Activated T-helper 17 cell treated with anti-CD3 and anti-CD28 coated beads, Interleukin-2, amount 50 U/mL, for 72 hours (primary cell): ENCODE results near the gene LYG2. TPM values are rescaled to one million over a fixed set of nuclear protein-coding genes. Genes with fewer than 3 reads are reported as not detected.
"Not testable (repeated sequence)": the region's sequence is repeated elsewhere in the genome, so short reads cannot be mapped to it uniquely, and the experiment has no call there.

ENCODE experiments used
- ATAC-seq: fragments of 150-1000 bp; cut with Tn5 transposase; replicated peaks from 2 replicates; pipeline ENCODE4 v1.10.0; 2021; ENCODE audit warnings: mild to moderate bottlenecking, moderate library complexity
- H3K27ac Mint-ChIP-seq: one replicate; pipeline ENCODE4 v1.8.0; 2022; ENCODE audit warnings: mixed read lengths
- H3K27me3 Mint-ChIP-seq: one replicate; pipeline ENCODE4 v1.8.0; 2022; ENCODE audit warnings: mixed read lengths
- H3K36me3 Mint-ChIP-seq: one replicate; pipeline ENCODE4 v1.8.0; 2022; ENCODE audit warnings: low read depth, mild to moderate bottlenecking, mixed read lengths
- H3K4me1 Mint-ChIP-seq: one replicate; pipeline ENCODE4 v1.8.0; 2022; ENCODE audit warnings: mixed read lengths
- H3K4me3 Mint-ChIP-seq: one replicate; pipeline ENCODE4 v1.8.0; 2022; ENCODE audit warnings: mild to moderate bottlenecking, mixed read lengths
- H3K9me3 Mint-ChIP-seq: one replicate; pipeline ENCODE4 v1.8.0; 2022; ENCODE audit warnings: mixed read lengths
- total RNA-seq, 2 donors: library from RNA; stranded (reverse); gene quantifications; one replicate each; pipeline ENCODE4 v1.2.3, GENCODE V29; 2022

Gene LYG2
- total RNA-seq: not detected

- no peaks in the 10 kb centered on the region for H3K36me3 Mint-ChIP-seq
- H3K4me1 Mint-ChIP-seq: no peaks in the 10 kb centered on the region
- no peak within 1 kb of the TSS for H3K27ac Mint-ChIP-seq
- H3K4me3 Mint-ChIP-seq: no peak within 1 kb of the TSS
- ATAC-seq: no peak
- H3K27me3 Mint-ChIP-seq: no peaks in the 10 kb centered on the region
- H3K9me3 Mint-ChIP-seq: no peaks in the 10 kb centered on the region
Measured at GRCh38 chr2:99255491-99256318, at the start of gene LYG2. TSS of gene LYG2 (minus strand) at chr2:99255666. CDS start at chr2:99254260, 1,406 bp downstream.

GRCh38 chr2:99301097-99301496 is 45.6 kb upstream of the LYG2 start, which contains the start of gene LYG1:
TSS of gene LYG1 (minus strand) at chr2:99301197. CDS start at chr2:99295670, 5,527 bp downstream.
- H3K9me3 Mint-ChIP-seq, H3K27me3 Mint-ChIP-seq, ATAC-seq, H3K36me3 Mint-ChIP-seq, H3K27ac Mint-ChIP-seq, H3K4me1 Mint-ChIP-seq, H3K4me3 Mint-ChIP-seq: not testable (repeated sequence)

- Mint-ChIP-seq H3K27ac (no peak overlapping the region), H3K4me1 (no peaks in the 10 kb centered on the region), H3K27me3 (no peaks in the 10 kb centered on the region), H3K4me3 (no peak overlapping the region), H3K9me3 (no peaks in the 10 kb centered on the region), H3K36me3 (peaks cover 3% of the 10 kb centered on the region)
- no peak for ATAC-seq
Measured at GRCh38 chr2:99299580-99299979, 44.1 kb upstream of the LYG2 start.

GRCh38 chr2:99297994-99298393 is 42.5 kb upstream of the LYG2 start:
- no peak for ATAC-seq
- no peaks in the 10 kb centered on the region for H3K9me3 Mint-ChIP-seq
- no peaks in the 10 kb centered on the region for H3K27me3 Mint-ChIP-seq
- H3K4me3 Mint-ChIP-seq: no peak overlapping the region
- no peaks in the 10 kb centered on the region for H3K36me3 Mint-ChIP-seq
- no peaks in the 10 kb centered on the region for H3K4me1 Mint-ChIP-seq
- no peak overlapping the region for H3K27ac Mint-ChIP-seq

- Mint-ChIP-seq H3K4me1 (no peaks in the 10 kb centered on the region), H3K9me3 (no peaks in the 10 kb centered on the region), H3K27ac (no peak overlapping the region), H3K4me3 (no peak overlapping the region), H3K27me3 (no peaks in the 10 kb centered on the region), H3K36me3 (peaks cover 20% of the 10 kb centered on the region)
- ATAC-seq: no peak
Measured at GRCh38 chr2:99285526-99285925, 30.1 kb upstream of the LYG2 start.

- no peaks in the 10 kb centered on the region for H3K27me3 Mint-ChIP-seq
- H3K4me3 Mint-ChIP-seq: no peak overlapping the region
- H3K27ac Mint-ChIP-seq: no peak overlapping the region
- H3K36me3 Mint-ChIP-seq: peaks cover 14% of the 10 kb centered on the region
- ATAC-seq: no peak
- H3K9me3 Mint-ChIP-seq: no peaks in the 10 kb centered on the region
- no peaks in the 10 kb centered on the region for H3K4me1 Mint-ChIP-seq
Measured at GRCh38 chr2:99279969-99280695, 24.7 kb upstream of the LYG2 start.

GRCh38 chr2:99278793-99279291 is 23.4 kb upstream of the LYG2 start:
- Mint-ChIP-seq H3K9me3 (no peaks in the 10 kb centered on the region), H3K4me1 (no peaks in the 10 kb centered on the region), H3K36me3 (peaks cover 9% of the 10 kb centered on the region), H3K27me3 (no peaks in the 10 kb centered on the region), H3K4me3 (no peak overlapping the region), H3K27ac (no peak overlapping the region)
- no peak for ATAC-seq

- H3K4me1 Mint-ChIP-seq, H3K4me3 Mint-ChIP-seq, H3K27me3 Mint-ChIP-seq, H3K27ac Mint-ChIP-seq, H3K9me3 Mint-ChIP-seq, H3K36me3 Mint-ChIP-seq, ATAC-seq: not testable (repeated sequence)
Measured at GRCh38 chr2:99278195-99278765, 22.8 kb upstream of the LYG2 start.

- Mint-ChIP-seq H3K4me1 (no peaks in the 10 kb centered on the region), H3K36me3 (no peaks in the 10 kb centered on the region), H3K9me3 (peaks cover 3% of the 10 kb centered on the region), H3K27me3 (no peaks in the 10 kb centered on the region), H3K27ac (no peak overlapping the region), H3K4me3 (no peak overlapping the region)
- no peak for ATAC-seq
Measured at GRCh38 chr2:99275882-99276281, 20.4 kb upstream of the LYG2 start.

- H3K27ac Mint-ChIP-seq: no peak overlapping the region
- no peaks in the 10 kb centered on the region for H3K27me3 Mint-ChIP-seq
- H3K4me1 Mint-ChIP-seq: no peaks in the 10 kb centered on the region
- H3K9me3 Mint-ChIP-seq: no peaks in the 10 kb centered on the region
- H3K36me3 Mint-ChIP-seq: no peaks in the 10 kb centered on the region
- no peak for ATAC-seq
- no peak overlapping the region for H3K4me3 Mint-ChIP-seq
Measured at GRCh38 chr2:99261242-99261641, 5.8 kb upstream of the LYG2 start.

GRCh38 chr2:99260184-99260583 is 4.7 kb upstream of the LYG2 start:
- no peaks in the 10 kb centered on the region for H3K36me3 Mint-ChIP-seq
- ATAC-seq: no peak
- no peak overlapping the region for H3K27ac Mint-ChIP-seq
- H3K4me1 Mint-ChIP-seq: no peaks in the 10 kb centered on the region
- H3K4me3 Mint-ChIP-seq: no peak overlapping the region
- no peaks in the 10 kb centered on the region for H3K27me3 Mint-ChIP-seq
- no peaks in the 10 kb centered on the region for H3K9me3 Mint-ChIP-seq

GRCh38 chr2:99259465-99259864 is 4.0 kb upstream of the LYG2 start:
- no peak overlapping the region for H3K4me3 Mint-ChIP-seq
- no peak for ATAC-seq
- no peaks in the 10 kb centered on the region for H3K9me3 Mint-ChIP-seq
- no peaks in the 10 kb centered on the region for H3K27me3 Mint-ChIP-seq
- H3K4me1 Mint-ChIP-seq: no peaks in the 10 kb centered on the region
- H3K27ac Mint-ChIP-seq: no peak overlapping the region
- no peaks in the 10 kb centered on the region for H3K36me3 Mint-ChIP-seq

- H3K4me3 Mint-ChIP-seq: no peak overlapping the region
- H3K27ac Mint-ChIP-seq: no peak overlapping the region
- peak; percentile 43 for ATAC-seq
- no peaks in the 10 kb centered on the region for H3K4me1 Mint-ChIP-seq
- no peaks in the 10 kb centered on the region for H3K27me3 Mint-ChIP-seq
- H3K36me3 Mint-ChIP-seq: no peaks in the 10 kb centered on the region
- no peaks in the 10 kb centered on the region for H3K9me3 Mint-ChIP-seq
Measured at GRCh38 chr2:99256677-99257076, 1.2 kb upstream of the LYG2 start.

- H3K36me3 Mint-ChIP-seq: no peaks in the 10 kb centered on the region
- no peaks in the 10 kb centered on the region for H3K4me1 Mint-ChIP-seq
- H3K4me3 Mint-ChIP-seq: no peak overlapping the region
- H3K9me3 Mint-ChIP-seq: no peaks in the 10 kb centered on the region
- ATAC-seq: no peak
- no peak overlapping the region for H3K27ac Mint-ChIP-seq
- no peaks in the 10 kb centered on the region for H3K27me3 Mint-ChIP-seq
Measured at GRCh38 chr2:99249951-99250350, 5.5 kb downstream of the LYG2 start.

GRCh38 chr2:99242151-99242550 is 13.3 kb downstream of the LYG2 start:
- Mint-ChIP-seq H3K4me3 (no peak overlapping the region), H3K27me3 (no peaks in the 10 kb centered on the region), H3K4me1 (no peaks in the 10 kb centered on the region)

More at GRCh38 chr2:99242151-99242550, 13.3 kb downstream of the LYG2 start:
- H3K27ac Mint-ChIP-seq: no peak overlapping the region
- no peaks in the 10 kb centered on the region for H3K9me3 Mint-ChIP-seq
- no peak for ATAC-seq
- no peaks in the 10 kb centered on the region for H3K36me3 Mint-ChIP-seq
